ENCODE measurements around the gene EIF2B1. TPM values are rescaled to one million over a fixed set of nuclear protein-coding genes. Genes with fewer than 3 reads are reported as not detected.

EIF2B1 gene
- total RNA-seq, 1 experiment from 2014 or later: 46.5 TPM

- H3K4me1 Mint-ChIP-seq: peaks cover 4% of the 10 kb centered on the region; the same call in 1 of the 2 replicates
- DNase-seq (ENCODE audit: low spot score): no peak
- H3K36me3 Mint-ChIP-seq: peaks cover 6% of the 10 kb centered on the region
- no peak overlapping the region for H3K27ac Mint-ChIP-seq
- no peaks in the 10 kb centered on the region for H3K9me3 Mint-ChIP-seq
- no peak for TF ChIP-seq MAX (CRISPR knock-in tag; IDR thresholded peaks at IDR 0.05)
- TF ChIP-seq FOXP4 (CRISPR knock-in tag; IDR thresholded peaks at IDR 0.05): no peak
- TF ChIP-seq SP1 (CRISPR knock-in tag; conservative IDR thresholded peaks at IDR 0.05): no peak
- TF ChIP-seq GTF2I (CRISPR knock-in tag; conservative IDR thresholded peaks at IDR 0.05): no peak
- no peak for TF ChIP-seq MXD4 (CRISPR knock-in tag; IDR thresholded peaks at IDR 0.05; ENCODE audit: borderline replicate concordance)
- no peak overlapping the region for H3K4me3 Mint-ChIP-seq
- ChIA-PET CTCF (no interaction called here), POLR2A (no interaction called here)
- ATAC-seq: no peak
- H3K27me3 Mint-ChIP-seq (ENCODE audit: low read depth): no peaks in the 10 kb centered on the region; the same call in 1 of the 2 replicates
Measured at GRCh38 chr12:123667771-123668170, 34.3 kb upstream of the EIF2B1 start.

- Mint-ChIP-seq H3K36me3 (peaks cover 27% of the 10 kb centered on the region), H3K9me3 (no peaks in the 10 kb centered on the region), H3K27me3 (ENCODE audit: low read depth) (no peaks in the 10 kb centered on the region), H3K27ac (no peak overlapping the region), H3K4me3 (no peak overlapping the region), H3K4me1 (no peaks in the 10 kb centered on the region)
- no peak for TF ChIP-seq ERG (CRISPR knock-in tag; IDR thresholded peaks at IDR 0.05)
- no peak for TF ChIP-seq E2F5 (CRISPR knock-in tag; IDR thresholded peaks at IDR 0.05)
- DNase-seq (ENCODE audit: low spot score): no peak
- ChIA-PET CTCF (no interaction called here), POLR2A (no interaction called here)
- ATAC-seq: no peak
Measured at GRCh38 chr12:123659996-123660727, 26.7 kb upstream of the EIF2B1 start.

GRCh38 chr12:123657211-123657610 lies 23.7 kb upstream of the EIF2B1 start:
- TF ChIP-seq SMAD3 (CRISPR knock-in tag; IDR thresholded peaks at IDR 0.05; ENCODE audit: borderline replicate concordance): no peak
- no peak for TF ChIP-seq ZNF263 (CRISPR knock-in tag; IDR thresholded peaks at IDR 0.05; ENCODE audit: low read depth)
- no peak for TF ChIP-seq MLX (CRISPR knock-in tag; IDR thresholded peaks at IDR 0.05)
- no peak for TF ChIP-seq TEAD1 (CRISPR knock-in tag; IDR thresholded peaks at IDR 0.05)
- TF ChIP-seq PRDM15 (CRISPR knock-in tag; IDR thresholded peaks at IDR 0.05): no peak
- no peak for TF ChIP-seq GABPB1 (CRISPR knock-in tag; IDR thresholded peaks at IDR 0.05)
- TF ChIP-seq ZNF671 (CRISPR knock-in tag; IDR thresholded peaks at IDR 0.05): no peak
- TF ChIP-seq E2F4 (CRISPR knock-in tag; IDR thresholded peaks at IDR 0.05; ENCODE audit: borderline replicate concordance, low read depth): no peak
- no peak for TF ChIP-seq SOX15 (CRISPR knock-in tag; IDR thresholded peaks at IDR 0.05)
- TF ChIP-seq ATF6 (CRISPR knock-in tag; IDR thresholded peaks at IDR 0.05): no peak
- TF ChIP-seq KAT7 (CRISPR knock-in tag; IDR thresholded peaks at IDR 0.05; ENCODE audit: borderline replicate concordance): no peak
- H3K36me3 Mint-ChIP-seq: peaks cover 25% of the 10 kb centered on the region
- no peaks in the 10 kb centered on the region for H3K9me3 Mint-ChIP-seq
- ChIA-PET CTCF (interaction anchor here (0.5 to 0.9 kb wide), 2 partner anchors 9 to 292 kb away, joined by 3 to 5 read pairs; no protein-coding TSS in a partner anchor), POLR2A (interaction anchor here (0.5 to 0.6 kb wide), 2 partner anchors 57 to 1679 kb away, joined by 3 to 7 read pairs; no protein-coding TSS in a partner anchor)
- H3K27ac Mint-ChIP-seq: no peak overlapping the region
- no peak overlapping the region for H3K4me3 Mint-ChIP-seq
- DNase-seq (ENCODE audit: low spot score): peak; percentile 30
- no peaks in the 10 kb centered on the region for H3K4me1 Mint-ChIP-seq
- H3K27me3 Mint-ChIP-seq (ENCODE audit: low read depth): no peaks in the 10 kb centered on the region
- peak; percentile 59; the same call in 1 of the 2 replicates for ATAC-seq

All from WTC11 (cell line).